ENCODE data around the gene APBA2. TPM values are rescaled to one million over a fixed set of nuclear protein-coding genes. Genes with fewer than 3 reads are reported as not detected.

The APBA2 gene
- polyA plus RNA-seq, 2 of the 4 experiments (the other 2 are of a cell fraction) = 11.4 to 12.6 TPM

GRCh38 chr15:29119847-29120246 lies 234.1 kb downstream of the APBA2 start (continued):
- TF ChIP-seq, protein P1, sequence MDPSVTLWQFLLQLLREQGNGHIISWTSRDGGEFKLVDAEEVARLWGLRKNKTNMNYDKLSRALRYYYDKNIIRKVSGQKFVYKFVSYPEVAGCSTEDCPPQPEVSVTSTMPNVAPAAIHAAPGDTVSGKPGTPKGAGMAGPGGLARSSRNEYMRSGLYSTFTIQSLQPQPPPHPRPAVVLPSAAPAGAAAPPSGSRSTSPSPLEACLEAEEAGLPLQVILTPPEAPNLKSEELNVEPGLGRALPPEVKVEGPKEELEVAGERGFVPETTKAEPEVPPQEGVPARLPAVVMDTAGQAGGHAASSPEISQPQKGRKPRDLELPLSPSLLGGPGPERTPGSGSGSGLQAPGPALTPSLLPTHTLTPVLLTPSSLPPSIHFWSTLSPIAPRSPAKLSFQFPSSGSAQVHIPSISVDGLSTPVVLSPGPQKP (IDR thresholded peaks at IDR 0.05; ENCODE audit: low read depth, low read length) = no peak

DNA sequence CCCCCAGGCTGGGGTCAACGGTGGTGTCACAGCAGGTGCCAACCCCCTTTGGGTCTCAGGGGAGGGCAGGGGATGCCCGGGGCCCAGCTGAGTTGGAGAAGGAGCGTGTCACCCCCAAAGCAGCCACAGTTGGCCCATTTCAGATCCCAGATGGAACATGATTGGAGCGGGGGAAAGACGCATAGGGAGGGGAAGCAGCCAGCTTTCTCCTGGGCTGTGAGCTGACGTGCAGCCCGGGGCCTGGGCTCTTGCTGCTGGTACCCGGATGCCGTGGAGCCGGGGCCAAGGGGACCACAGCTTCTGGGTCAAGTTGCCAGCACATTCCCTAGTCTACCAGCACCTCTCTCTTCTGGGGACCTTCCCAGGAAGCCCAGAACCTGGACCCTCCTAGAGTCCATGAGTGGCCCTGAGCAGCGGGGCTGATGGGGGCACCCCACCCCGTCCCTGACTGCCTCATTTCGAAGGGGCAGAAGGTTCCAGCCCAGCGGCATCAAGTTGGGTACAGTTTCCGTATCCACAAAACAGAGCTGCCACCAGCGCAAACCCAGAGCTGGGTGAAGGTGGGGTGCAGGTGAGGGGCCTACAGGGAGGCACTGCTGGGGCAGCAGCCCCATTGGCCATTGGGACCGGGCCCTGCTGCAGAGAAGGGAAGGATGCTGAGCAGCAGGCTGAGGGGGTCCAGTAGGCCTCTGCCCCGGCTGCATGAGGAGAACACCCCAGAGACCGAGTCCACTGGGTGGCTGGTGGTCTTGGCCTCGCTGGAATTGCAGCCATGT lies 235.0 kb downstream of the APBA2 start:
- no peak for DNase-seq (ENCODE audit: low read depth in 1 of 2, low spot score in 1 of 2)
- FAIRE-seq = no peak
- no peak for ATAC-seq
- CTCF ChIA-PET = interaction anchor here (1.2 to 13.8 kb wide), 3 partner anchors 10 to 19 kb away, joined by 3 to 116 read pairs (median 17); no protein-coding TSS in a partner anchor
- Histone ChIP-seq H3K4me3 (no peak overlapping the region), H3K9me3 (no peaks in the 10 kb centered on the region), H3K4me2 (no peak overlapping the region), H3K27ac (no peak overlapping the region), H3K4me1 (no peaks in the 10 kb centered on the region)
- no peak for TF ChIP-seq SMC3 (IDR thresholded peaks at IDR 0.05)
- TF ChIP-seq HOXA7 (CRISPR knock-in tag; IDR thresholded peaks at IDR 0.05) = no peak
- TF ChIP-seq TP53 (CRISPR knock-in tag; IDR thresholded peaks at IDR 0.05) = no peak
- no peak for TF ChIP-seq HOXB13 (CRISPR knock-in tag; IDR thresholded peaks at IDR 0.05; ENCODE audit: low read depth)
- no peak for TF ChIP-seq RAD21 (conservative IDR thresholded peaks at IDR 0.05 in 1 of 2, IDR thresholded peaks at IDR 0.05 in 1 of 2)
- no peak for TF ChIP-seq CHD2 (IDR thresholded peaks at IDR 0.05; ENCODE audit: low read length, partially characterized antibody)
- TF ChIP-seq PHF8 (IDR thresholded peaks at IDR 0.05; ENCODE audit: borderline replicate concordance, low read depth) = no peak
- TF ChIP-seq ZNF302 (CRISPR knock-in tag; IDR thresholded peaks at IDR 0.05) = no peak
- TF ChIP-seq MAFK (IDR thresholded peaks at IDR 0.05; ENCODE audit: partially characterized antibody) = no peak
- 61% methylated on average over 16 of the region's 20 CpGs for WGBS (ENCODE audit: missing lambda C conversion rate)
- POLR2A ChIA-PET = no interaction called here

DNA sequence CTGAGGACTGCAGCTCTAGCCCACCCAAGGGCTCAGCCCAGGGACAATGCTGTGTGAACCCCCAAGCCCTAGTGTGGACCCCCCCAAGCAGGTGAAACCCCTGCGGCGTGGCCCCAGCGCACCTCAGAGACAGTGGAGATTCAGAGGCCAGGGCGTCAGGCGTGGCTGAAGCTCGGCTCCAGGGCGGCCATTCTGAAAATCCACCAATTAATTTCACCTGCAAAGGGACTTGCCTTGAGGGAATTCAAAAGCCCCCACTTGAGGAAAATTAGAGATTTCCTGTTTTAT lies 235.5 kb downstream of the APBA2 start:
- DNase-seq (ENCODE audit: low read depth in 1 of 2, low spot score in 1 of 2) (no peak), ATAC-seq (no peak), FAIRE-seq (no peak)
- WGBS (ENCODE audit: missing lambda C conversion rate) = 98% methylated on average over 4 of the region's 7 CpGs
- Histone ChIP-seq H3K4me3 (no peak overlapping the region), H3K4me1 (no peaks in the 10 kb centered on the region), H3K9me3 (no peaks in the 10 kb centered on the region), H3K4me2 (no peak overlapping the region), H3K27ac (no peak overlapping the region)
- POLR2A ChIA-PET = no interaction called here
- CTCF ChIA-PET = interaction anchor here (1.2 to 13.8 kb wide), 4 partner anchors 10 to 40 kb away, joined by 3 to 116 read pairs (median 10); no protein-coding TSS in a partner anchor
- TF ChIP-seq CHD4 (IDR thresholded peaks at IDR 0.05; ENCODE audit: borderline replicate concordance) = no peak
- no peak for TF ChIP-seq GATA3 (IDR thresholded peaks at IDR 0.05; ENCODE audit: borderline replicate concordance)
- no peak for TF ChIP-seq EHF (CRISPR knock-in tag; IDR thresholded peaks at IDR 0.05)
- no peak for TF ChIP-seq HEYL (CRISPR knock-in tag; IDR thresholded peaks at IDR 0.05)
- no peak for TF ChIP-seq HMGXB4 (CRISPR knock-in tag; IDR thresholded peaks at IDR 0.05; ENCODE audit: borderline replicate concordance)
- no peak for TF ChIP-seq TP53 (CRISPR knock-in tag; IDR thresholded peaks at IDR 0.05)
- no peak for TF ChIP-seq FOSL2 (IDR thresholded peaks at IDR 0.05)
- no peak for TF ChIP-seq FOSL2 (CRISPR knock-in tag; IDR thresholded peaks at IDR 0.05)
- no peak for TF ChIP-seq JUNB (IDR thresholded peaks at IDR 0.05)

- ChIA-PET CTCF (interaction anchor here (1.5 to 13.8 kb wide), 3 partner anchors 17 to 40 kb away, joined by 4 to 116 read pairs (median 17); no protein-coding TSS in a partner anchor), POLR2A (no interaction called here)
- H3K4me1 ChIP-seq = no peaks in the 10 kb centered on the region
- ATAC-seq (no peak), DNase-seq (ENCODE audit: low read depth in 1 of 2, low spot score in 1 of 2) (no peak), FAIRE-seq (no peak)
- H3K4me2 ChIP-seq = no peak overlapping the region
- H3K27ac ChIP-seq = no peak overlapping the region
- H3K9me3 ChIP-seq = no peaks in the 10 kb centered on the region
- H3K4me3 ChIP-seq = no peak overlapping the region
- WGBS (ENCODE audit: missing lambda C conversion rate) = 55% methylated on average over 6 of the region's 9 CpGs
- no peak for TF ChIP-seq POLR2AphosphoS2 (conservative IDR thresholded peaks at IDR 0.05; ENCODE audit: low read length)
- TF ChIP-seq TFCP2L1 (CRISPR knock-in tag; IDR thresholded peaks at IDR 0.05) = no peak
- no peak for TF ChIP-seq CBX2 (IDR thresholded peaks at IDR 0.05; ENCODE audit: borderline replicate concordance, low read depth)
- TF ChIP-seq ZFP36 (IDR thresholded peaks at IDR 0.05; ENCODE audit: borderline replicate concordance, partially characterized antibody) = no peak
- no peak for TF ChIP-seq ESRRA (IDR thresholded peaks at IDR 0.05; ENCODE audit: borderline replicate concordance, low read length)
- no peak for TF ChIP-seq NFE2L2 (conservative IDR thresholded peaks at IDR 0.05; ENCODE audit: low read length)
- no peak for TF ChIP-seq CHD2 (IDR thresholded peaks at IDR 0.05; ENCODE audit: low read length, partially characterized antibody)
- TF ChIP-seq RNF2 (IDR thresholded peaks at IDR 0.05; ENCODE audit: borderline replicate concordance, low read depth) = no peak
- TF ChIP-seq, protein P2, sequence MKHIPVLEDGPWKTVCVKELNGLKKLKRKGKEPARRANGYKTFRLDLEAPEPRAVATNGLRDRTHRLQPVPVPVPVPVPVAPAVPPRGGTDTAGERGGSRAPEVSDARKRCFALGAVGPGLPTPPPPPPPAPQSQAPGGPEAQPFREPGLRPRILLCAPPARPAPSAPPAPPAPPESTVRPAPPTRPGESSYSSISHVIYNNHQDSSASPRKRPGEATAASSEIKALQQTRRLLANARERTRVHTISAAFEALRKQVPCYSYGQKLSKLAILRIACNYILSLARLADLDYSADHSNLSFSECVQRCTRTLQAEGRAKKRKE (CRISPR knock-in tag; IDR thresholded peaks at IDR 0.05; ENCODE audit: low read depth) = no peak
- no peak for TF ChIP-seq POLR2A (IDR thresholded peaks at IDR 0.05; ENCODE audit: low read length)
- no peak for TF ChIP-seq MAZ (IDR thresholded peaks at IDR 0.05; ENCODE audit: borderline replicate concordance, low read depth, low read length)
- no peak for TF ChIP-seq ZSCAN20 (CRISPR knock-in tag; IDR thresholded peaks at IDR 0.05)
- no peak for TF ChIP-seq MYC (IDR thresholded peaks at IDR 0.05; ENCODE audit: borderline replicate concordance, low read length)
Observed at GRCh38 chr15:29121907-29122306, 236.1 kb downstream of the APBA2 start.
